Measurements from ENCODE around the gene STOX2.

DNA sequence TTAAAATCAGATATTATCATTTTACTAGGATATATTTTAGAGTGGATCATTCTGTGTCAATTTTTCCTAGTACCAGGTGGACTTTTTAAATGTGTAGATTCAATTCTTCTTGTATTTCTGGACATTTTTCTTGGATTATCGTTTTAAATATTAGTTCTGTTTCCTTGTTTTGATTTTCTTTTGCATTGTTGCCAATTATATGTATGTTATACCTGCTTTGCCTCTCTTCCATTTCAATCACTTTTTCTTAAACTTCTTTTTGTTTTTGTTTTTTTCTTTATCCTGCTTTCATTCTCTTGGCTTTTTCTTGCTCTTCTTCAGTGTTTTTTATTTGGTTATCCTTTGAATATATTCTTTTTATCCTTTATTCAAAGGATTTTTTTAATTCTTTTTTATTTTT lies 141.0 kb downstream of the STOX2 start:
- TF ChIP-seq, protein P1, sequence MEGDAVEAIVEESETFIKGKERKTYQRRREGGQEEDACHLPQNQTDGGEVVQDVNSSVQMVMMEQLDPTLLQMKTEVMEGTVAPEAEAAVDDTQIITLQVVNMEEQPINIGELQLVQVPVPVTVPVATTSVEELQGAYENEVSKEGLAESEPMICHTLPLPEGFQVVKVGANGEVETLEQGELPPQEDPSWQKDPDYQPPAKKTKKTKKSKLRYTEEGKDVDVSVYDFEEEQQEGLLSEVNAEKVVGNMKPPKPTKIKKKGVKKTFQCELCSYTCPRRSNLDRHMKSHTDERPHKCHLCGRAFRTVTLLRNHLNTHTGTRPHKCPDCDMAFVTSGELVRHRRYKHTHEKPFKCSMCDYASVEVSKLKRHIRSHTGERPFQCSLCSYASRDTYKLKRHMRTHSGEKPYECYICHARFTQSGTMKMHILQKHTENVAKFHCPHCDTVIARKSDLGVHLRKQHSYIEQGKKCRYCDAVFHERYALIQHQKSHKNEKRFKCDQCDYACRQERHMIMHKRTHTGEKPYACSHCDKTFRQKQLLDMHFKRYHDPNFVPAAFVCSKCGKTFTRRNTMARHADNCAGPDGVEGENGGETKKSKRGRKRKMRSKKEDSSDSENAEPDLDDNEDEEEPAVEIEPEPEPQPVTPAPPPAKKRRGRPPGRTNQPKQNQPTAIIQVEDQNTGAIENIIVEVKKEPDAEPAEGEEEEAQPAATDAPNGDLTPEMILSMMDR (IDR thresholded peaks at IDR 0.05; ENCODE audit: poor library complexity), result no peak
- TF ChIP-seq EZH2 (IDR thresholded peaks at IDR 0.05; ENCODE audit: borderline replicate concordance) (no peak), EZH2phosphoT487 (IDR thresholded peaks at IDR 0.05; ENCODE audit: low read depth, severe bottlenecking, unreplicated experiment) (no peak)
